Muscle of leg (tissue), 16 donors: Measurements from ENCODE around the gene DNAJB1. TPM values are rescaled to one million over a fixed set of nuclear protein-coding genes. Genes with fewer than 3 reads are reported as not detected.
"Not testable (repeated sequence)": the region's sequence is repeated elsewhere in the genome, so short reads cannot be mapped to it uniquely, and the experiment has no call there.

Experiments used
- DNase-seq: peaks from one replicate; pipeline ENCODE4 v3.0.0; 2013
- H3K27ac ChIP-seq: one replicate; pipeline ENCODE4 v1.5.1; 2013; ENCODE audit warnings: mild to moderate bottlenecking, low read length, control low read depth
- H3K27me3 ChIP-seq: one replicate; pipeline ENCODE4 v1.6.1; 2013; ENCODE audit warnings: low read length; ENCODE audit not compliant: control insufficient read depth, insufficient read depth
- H3K36me3 ChIP-seq: one replicate; pipeline ENCODE4 v1.6.1; 2013; ENCODE audit warnings: low read length; ENCODE audit not compliant: control insufficient read depth, insufficient read depth
- H3K4me1 ChIP-seq: one replicate; pipeline ENCODE4 v1.6.1; 2013; ENCODE audit warnings: low read length; ENCODE audit not compliant: control insufficient read depth, insufficient read depth
- H3K4me3 ChIP-seq: one replicate; pipeline ENCODE4 v1.5.1; 2013; ENCODE audit warnings: low read length, control low read depth
- H3K9me3 ChIP-seq: replicated peaks from 2 replicates; pipeline ENCODE4 v1.6.1; 2013; ENCODE audit warnings: low read depth, low read length; ENCODE audit not compliant: control insufficient read depth
- WGBS: methylation state at CpG from one replicate; pipeline ENCODE4 v1.1.5; 2013; ENCODE audit warnings: missing lambda C conversion rate; ENCODE audit not compliant: insufficient coverage; 5-methylcytosine and 5-hydroxymethylcytosine counted together
- long read RNA-seq, 11 donors: transcript quantifications; one replicate each; lab custom pipeline, GENCODE V29; 2026
- polyA plus RNA-seq, 8 donors: library from polyadenylated mRNA; unstranded; fragments of 120-200 nt; gene quantifications; one replicate each; pipeline versions ENCODE4 v1.2.1 to v1.2.3, GENCODE V29; 2013; ENCODE audit warnings: inconsistent platforms in 1 of 8, low replicate concordance in 1 of 8; ENCODE audit not compliant: insufficient read length in 8 of 8, insufficient read depth in 1 of 8
- total RNA-seq: library from RNA; stranded (reverse); fragments of 120-200 nt; gene quantifications from one replicate; pipeline ENCODE4 v1.2.4, GENCODE V29; 2013

The DNAJB1 gene
- 51.1 TPM for total RNA-seq
- polyA plus RNA-seq, result 10 to 100 TPM; 63.5 to 87.7 (median 79.2) TPM
- long read RNA-seq, donor 1, transcript DNAJB1-201 (3 exons, 2,264 nt), result major isoform, 14 of 14 reads
- long read RNA-seq, donor 1, partial matches to known transcripts, result 0 of 14 reads
- long read RNA-seq, donor 1, other reads (novel, unspliced or antisense), result 0 of 14 reads
- long read RNA-seq, donor 2, partial matches to known transcripts, result 0 of 3 reads
- long read RNA-seq, donor 2, other reads (novel, unspliced or antisense), result 0 of 3 reads
- long read RNA-seq, donor 3, transcript DNAJB1-201 (3 exons, 2,264 nt), result major isoform, 35 of 141 reads
- long read RNA-seq, donor 3, partial matches to known transcripts, result 82 of 141 reads
- long read RNA-seq, donor 3, other reads (novel, unspliced or antisense), result 24 of 141 reads
- long read RNA-seq, donor 4, transcript DNAJB1-201 (3 exons, 2,264 nt), result major isoform, 19 of 44 reads
- long read RNA-seq, donor 4, partial matches to known transcripts, result 25 of 44 reads
- long read RNA-seq, donor 4, other reads (novel, unspliced or antisense), result 0 of 44 reads
- long read RNA-seq, donor 5, transcript DNAJB1-201 (3 exons, 2,264 nt), result major isoform, 51 of 102 reads
- long read RNA-seq, donor 5, partial matches to known transcripts, result 47 of 102 reads
- long read RNA-seq, donor 5, other reads (novel, unspliced or antisense), result 0 of 102 reads
- long read RNA-seq, donor 6, transcript DNAJB1-201 (3 exons, 2,264 nt), result major isoform, 42 of 83 reads
- long read RNA-seq, donor 6, partial matches to known transcripts, result 40 of 83 reads
- long read RNA-seq, donor 6, other reads (novel, unspliced or antisense), result 0 of 83 reads
- long read RNA-seq, donor 7, transcript DNAJB1-201 (3 exons, 2,264 nt), result major isoform, 31 of 50 reads
- long read RNA-seq, donor 7, partial matches to known transcripts, result 17 of 50 reads
- long read RNA-seq, donor 7, other reads (novel, unspliced or antisense), result 0 of 50 reads
- long read RNA-seq, donor 8, transcript DNAJB1-201 (3 exons, 2,264 nt), result major isoform, 38 of 87 reads
- long read RNA-seq, donor 8, partial matches to known transcripts, result 29 of 87 reads
- long read RNA-seq, donor 8, other reads (novel, unspliced or antisense), result 19 of 87 reads
- long read RNA-seq, donor 9, transcript DNAJB1-201 (3 exons, 2,264 nt), result major isoform, 17 of 90 reads
- long read RNA-seq, donor 9, partial matches to known transcripts, result 56 of 90 reads
- long read RNA-seq, donor 9, other reads (novel, unspliced or antisense), result 17 of 90 reads
- long read RNA-seq, donor 10, transcript DNAJB1-208 (3 exons, 882 nt), result minor isoform, 5 of 55 reads
- long read RNA-seq, donor 10, transcript DNAJB1-201 (3 exons, 2,264 nt), result major isoform, 30 of 55 reads
- long read RNA-seq, donor 10, partial matches to known transcripts, result 13 of 55 reads
- long read RNA-seq, donor 10, other reads (novel, unspliced or antisense), result 7 of 55 reads
- long read RNA-seq, donor 11, transcript DNAJB1-201 (3 exons, 2,264 nt), result major isoform, 24 of 42 reads
- long read RNA-seq, donor 11, partial matches to known transcripts, result 17 of 42 reads
- long read RNA-seq, donor 11, other reads (novel, unspliced or antisense), result 0 of 42 reads

DNA sequence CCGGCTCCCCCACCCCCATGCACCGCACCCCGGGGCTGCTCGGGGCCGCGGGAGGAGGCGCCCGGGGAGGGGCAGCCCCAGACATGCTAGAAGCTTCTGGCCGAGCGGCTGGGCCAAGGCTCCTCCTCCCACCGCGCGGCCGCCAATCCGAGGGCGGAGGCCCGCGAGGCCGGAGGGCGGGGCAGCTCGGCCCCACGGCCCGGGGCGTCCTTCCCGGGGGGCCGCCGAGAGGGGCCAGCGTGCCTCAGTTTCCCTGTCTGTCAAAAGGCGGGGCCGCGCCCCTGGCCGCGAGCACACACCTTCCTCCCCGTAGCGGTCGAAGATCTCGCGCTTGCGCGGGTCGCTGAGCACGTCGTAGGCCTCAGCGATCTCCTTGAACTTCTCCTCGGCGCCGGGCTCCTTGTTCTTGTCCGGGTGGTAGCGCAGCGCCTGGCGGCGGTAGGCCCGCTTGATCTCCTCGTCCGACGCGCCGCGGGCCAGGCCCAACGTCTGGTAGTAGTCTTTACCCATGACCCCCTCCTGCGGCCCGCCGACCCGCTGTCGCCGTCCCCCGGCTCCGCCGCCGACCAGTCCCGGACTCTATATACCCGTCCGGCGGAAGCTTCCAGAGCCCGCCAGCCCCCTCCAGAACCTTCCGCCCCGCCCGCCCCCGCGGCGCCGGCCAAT lies at the start of gene DNAJB1:
TSS of gene DNAJB1 (minus strand) at position 558 of the 666 bp plus-strand sequence. CDS start at position 510, 48 bp downstream.
- Histone ChIP-seq H3K9me3 (no peaks in the 10 kb centered on the region), H3K4me1 (peaks cover 36% of the 10 kb centered on the region), H3K4me3 (peak within 1 kb of the TSS; percentile 98), H3K36me3 (peaks cover 35% of the 10 kb centered on the region), H3K27me3 (no peaks in the 10 kb centered on the region), H3K27ac (peak within 1 kb of the TSS; percentile 99)
- under 1% methylated on average over 74 of the region's 82 CpGs for WGBS
- DNase-seq, result peak; percentile 93

DNA sequence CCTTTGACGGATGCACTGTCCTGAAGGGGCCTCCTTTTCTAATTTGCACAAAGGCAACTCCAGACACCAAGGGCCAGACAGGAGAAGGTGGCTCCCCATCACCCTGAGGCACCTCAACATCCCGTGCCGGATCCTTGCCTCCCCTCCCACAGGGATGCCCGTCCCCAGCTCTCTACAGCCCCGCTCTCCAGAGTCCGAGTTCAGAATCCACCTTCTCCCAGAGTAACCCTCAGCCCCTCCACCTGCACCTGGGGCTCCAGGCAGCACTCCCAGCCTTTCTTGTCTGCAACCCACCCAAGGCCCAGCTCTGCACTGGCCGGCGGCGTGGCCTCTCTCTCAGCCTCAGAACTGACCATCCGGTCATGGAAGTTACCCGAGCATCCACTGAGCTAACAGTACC lies 48.9 kb upstream of the DNAJB1 start:
- H3K27me3 ChIP-seq, result no peaks in the 10 kb centered on the region
- peaks cover 40% of the 10 kb centered on the region for H3K36me3 ChIP-seq
- no peaks in the 10 kb centered on the region for H3K9me3 ChIP-seq
- peaks cover 34% of the 10 kb centered on the region for H3K4me1 ChIP-seq
- no peak for DNase-seq
- WGBS, result 81% methylated on average over 10 of the region's 11 CpGs
- H3K4me3 ChIP-seq, result no peak overlapping the region
- H3K27ac ChIP-seq, result no peak overlapping the region

GRCh38 chr19:14566712-14567077 lies 48.5 kb upstream of the DNAJB1 start:
- H3K4me3 ChIP-seq, result no peak overlapping the region
- H3K27me3 ChIP-seq, result no peaks in the 10 kb centered on the region
- 73% methylated on average over 17 of the region's 18 CpGs for WGBS
- H3K27ac ChIP-seq, result no peak overlapping the region
- no peaks in the 10 kb centered on the region for H3K9me3 ChIP-seq
- H3K36me3 ChIP-seq, result peaks cover 40% of the 10 kb centered on the region
- no peak for DNase-seq
- peaks cover 36% of the 10 kb centered on the region for H3K4me1 ChIP-seq

GRCh38 chr19:14565765-14566711 lies 47.8 kb upstream of the DNAJB1 start:
- Histone ChIP-seq H3K27ac (no peak overlapping the region), H3K4me3 (no peak overlapping the region), H3K9me3 (no peaks in the 10 kb centered on the region), H3K4me1 (peaks cover 41% of the 10 kb centered on the region), H3K27me3 (no peaks in the 10 kb centered on the region), H3K36me3 (peaks cover 40% of the 10 kb centered on the region)
- DNase-seq, result no peak
- WGBS, result 64% methylated on average over 10 of the region's 31 CpGs

GRCh38 chr19:14565298-14565679 lies 47.1 kb upstream of the DNAJB1 start:
- Histone ChIP-seq H3K27me3 (no peaks in the 10 kb centered on the region), H3K36me3 (peaks cover 40% of the 10 kb centered on the region), H3K9me3 (no peaks in the 10 kb centered on the region), H3K27ac (no peak overlapping the region), H3K4me3 (no peak overlapping the region), H3K4me1 (peaks cover 41% of the 10 kb centered on the region)
- no peak for DNase-seq
- 79% methylated on average over 22 of the region's 22 CpGs for WGBS

DNA sequence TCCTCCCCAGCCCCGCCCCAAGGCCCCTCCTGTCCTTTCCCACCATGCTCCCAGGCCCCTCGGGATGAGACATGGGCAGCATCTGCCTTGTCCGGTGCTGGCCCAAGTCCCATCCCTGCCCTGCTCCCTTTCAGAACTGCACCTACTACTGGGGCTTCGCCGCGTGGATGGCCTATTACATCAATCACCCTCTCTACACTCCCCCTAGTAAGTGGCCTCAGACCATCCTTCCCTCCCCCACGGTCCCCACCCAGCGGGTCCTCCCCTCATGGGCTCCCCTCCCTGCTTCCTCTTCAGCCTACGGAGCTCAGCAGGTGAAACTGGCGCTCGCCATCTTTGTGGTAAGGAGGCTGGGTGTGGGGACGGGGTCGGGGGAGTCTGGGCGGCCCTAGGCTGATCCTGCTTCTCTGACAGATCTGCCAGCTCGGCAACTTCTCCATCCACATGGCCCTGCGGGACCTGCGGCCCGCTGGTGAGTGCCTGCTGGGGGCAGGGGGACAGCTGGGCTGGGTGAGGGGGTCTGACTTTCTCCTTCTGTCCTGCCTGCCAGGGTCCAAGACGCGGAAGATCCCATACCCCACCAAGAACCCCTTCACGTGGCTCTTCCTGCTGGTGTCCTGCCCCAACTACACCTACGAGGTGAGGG lies 46.6 kb upstream of the DNAJB1 start:
- not testable (repeated sequence) for H3K27ac ChIP-seq, H3K9me3 ChIP-seq, DNase-seq, H3K27me3 ChIP-seq, H3K4me3 ChIP-seq
- 58% methylated on average over 3 of the region's 22 CpGs for WGBS
- peaks cover 40% of the 10 kb centered on the region for H3K36me3 ChIP-seq
- peaks cover 46% of the 10 kb centered on the region for H3K4me1 ChIP-seq

DNA sequence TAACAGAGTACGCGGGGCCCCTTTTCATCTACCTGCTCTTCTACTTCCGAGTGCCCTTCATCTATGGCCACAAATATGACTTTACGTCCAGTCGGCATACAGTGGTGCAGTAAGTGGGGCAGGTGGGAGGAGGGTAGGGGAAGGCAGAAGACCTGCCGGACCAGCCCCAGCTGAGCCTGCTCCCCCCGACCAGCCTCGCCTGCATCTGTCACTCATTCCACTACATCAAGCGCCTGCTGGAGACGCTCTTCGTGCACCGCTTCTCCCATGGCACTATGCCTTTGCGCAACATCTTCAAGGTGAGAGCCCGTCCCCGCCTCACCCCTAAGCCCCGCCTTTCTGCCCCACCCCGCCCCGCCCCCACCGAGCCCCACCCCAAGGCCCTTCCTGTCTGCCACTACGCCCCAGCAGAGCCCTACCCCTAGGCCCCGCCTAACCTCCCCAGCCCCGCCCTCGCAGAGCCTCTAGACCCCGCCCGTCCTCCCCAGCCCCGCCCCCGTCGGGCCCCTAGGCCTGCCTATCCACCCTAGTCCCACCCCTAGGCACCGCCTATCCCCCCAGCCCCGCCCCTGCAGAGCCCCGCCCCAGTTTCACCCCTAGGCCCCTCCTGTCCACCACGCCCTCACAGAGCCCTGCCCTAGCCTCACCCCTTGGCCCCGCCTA lies 45.9 kb upstream of the DNAJB1 start:
- no peak for DNase-seq
- Histone ChIP-seq H3K36me3 (peaks cover 36% of the 10 kb centered on the region), H3K27ac (peak overlapping the region; percentile 51), H3K4me1 (peaks cover 49% of the 10 kb centered on the region), H3K9me3 (no peaks in the 10 kb centered on the region), H3K4me3 (no peak overlapping the region), H3K27me3 (no peaks in the 10 kb centered on the region)
- 45% methylated on average over 8 of the region's 33 CpGs for WGBS

DNA sequence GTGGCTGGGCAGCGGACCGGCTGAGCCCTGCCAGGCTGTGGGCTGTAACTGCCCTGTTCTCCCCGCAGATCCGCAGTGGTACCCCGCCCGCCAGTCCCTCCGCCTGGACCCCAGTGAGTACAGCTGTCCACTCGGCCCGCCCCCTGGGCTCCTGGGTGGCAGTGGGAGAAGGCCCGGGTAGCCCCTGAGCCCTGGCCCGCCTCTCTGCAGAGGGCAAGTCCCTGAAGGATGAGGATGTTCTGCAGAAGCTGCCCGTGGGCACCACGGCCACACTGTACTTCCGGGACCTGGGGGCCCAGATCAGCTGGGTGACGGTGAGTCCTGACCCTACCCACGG lies 45.4 kb upstream of the DNAJB1 start:
- H3K4me1 ChIP-seq, result peaks cover 55% of the 10 kb centered on the region

More for the DNA sequence above, 45.4 kb upstream of the DNAJB1 start:
- no peak for DNase-seq
- WGBS, result 86% methylated on average over 12 of the region's 16 CpGs
- Histone ChIP-seq H3K27ac (peak overlapping the region; percentile 51), H3K27me3 (no peaks in the 10 kb centered on the region), H3K36me3 (peaks cover 34% of the 10 kb centered on the region), H3K9me3 (no peaks in the 10 kb centered on the region), H3K4me3 (peak overlapping the region; percentile 41)
